HCT116 (cell line): ENCODE measurements around the gene PHLPP2. TPM values are rescaled to one million over a fixed set of nuclear protein-coding genes. Genes with fewer than 3 reads are reported as not detected.

Source experiments
- ATAC-seq: fragments of 200-7000 bp; cut with Tn5 transposase; 2 replicates; pipeline ENCODE4 v1.9.1; 2020; ENCODE audit warnings: mild to moderate bottlenecking, moderate library complexity
- BruUV-seq: library from RNA; stranded (reverse); fragments of 400-500 nt; replicated peaks from 2 replicates; lab custom pipeline; 2021; lab: Mats Ljungman, UMichigan
- CTCF ChIA-PET: fragments of 300-600 bp; sonication (Branson Sonifier 250); formaldehyde crosslinking; loops from one replicate; lab custom pipeline; 2021; ENCODE audit warnings: antibody characterized with exemption; lab: Charles Lee
- POLR2A ChIA-PET: fragments of 300-600, 350-600 bp; sonication (Branson Sonifier 250); formaldehyde crosslinking; loops from one replicate; lab custom pipeline; 2021; ENCODE audit warnings: antibody characterized with exemption; lab: Charles Lee
- RAD21 ChIA-PET, 2 experiments: fragments of 300-600 bp; sonication (Branson Sonifier 250); formaldehyde crosslinking; loops; one replicate each; lab custom pipeline; 2023; ENCODE audit warnings: low total read pairs in 2 of 2; ENCODE audit not compliant: uncharacterized antibody in 2 of 2, unreplicated experiment in 2 of 2, low non-redundant PET in 1 of 2; lab: Charles Lee
- DNase-seq: peaks from one replicate; pipeline ENCODE4 v3.0.0-alpha.2; 2010; ENCODE audit warnings: low read depth, low spot score
- H2AFZ ChIP-seq: fragments of 200-600 bp; shearing (Covaris generic), sonication (generic); 2 replicates; pipeline ENCODE4 v1.6.1; 2017; ENCODE audit warnings: low read depth, mixed run types, mixed read lengths, antibody characterized with exemption, low read length; ENCODE audit not compliant: poor library complexity, severe bottlenecking
- H3K27ac ChIP-seq: 2 replicates; pipeline ENCODE4 v1.5.1; 2012; ENCODE audit warnings: low read depth, low read length
- H3K27me3 ChIP-seq: fragments of 200-600 bp; sonication (generic); 2 replicates; pipeline ENCODE4 v1.6.1; 2016; ENCODE audit warnings: mixed run types, low read length, mixed read lengths; ENCODE audit not compliant: insufficient read depth
- H3K36me3 ChIP-seq, 2 experiments: fragments of 200-500 bp in 1 of 2; fragments of 200-600 bp in 1 of 2; sonication (Bioruptor generic) in 1 of 2; sonication (generic) in 1 of 2; 2 replicates each; pipeline versions ENCODE4 v1.5.1 to v1.6.1; 2014 to 2016; ENCODE audit warnings: low read length in 2 of 2, inconsistent platforms in 1 of 2, mixed read lengths in 1 of 2, mixed run types in 1 of 2; ENCODE audit not compliant: insufficient read depth in 2 of 2, control insufficient read depth in 1 of 2
- H3K4me1 ChIP-seq, 2 experiments: fragments of 200-600 bp in 1 of 2; sonication (generic) in 1 of 2; 2 replicates each; pipeline versions ENCODE4 v1.5.1 to v1.6.1; 2012 to 2017; ENCODE audit warnings: low read length in 2 of 2, inconsistent platforms in 1 of 2, mild to moderate bottlenecking in 1 of 2, mixed read lengths in 1 of 2, mixed run types in 1 of 2, moderate library complexity in 1 of 2; ENCODE audit not compliant: insufficient read depth in 2 of 2, control insufficient read depth in 1 of 2
- H3K4me2 ChIP-seq: fragments of 200-600 bp; sonication (generic); 2 replicates; pipeline ENCODE4 v1.6.1; 2017; ENCODE audit warnings: mixed run types, low read length, mixed read lengths
- H3K4me3 ChIP-seq, 2 experiments: fragments of 200-600 bp in 1 of 2; sonication (generic) in 1 of 2; replicated peaks in 1 of 2; 2 replicates each; pipeline ENCODE4 v1.5.1; 2011 to 2016; ENCODE audit warnings: low read length in 2 of 2, control low read depth in 1 of 2, low read depth in 1 of 2, mild to moderate bottlenecking in 1 of 2, mixed read lengths in 1 of 2, mixed run types in 1 of 2
- H3K79me2 ChIP-seq: fragments of 200-600 bp; sonication (generic); 2 replicates; pipeline ENCODE4 v1.6.1; 2017; ENCODE audit warnings: mild to moderate bottlenecking, mixed run types, low read length, moderate library complexity, mixed read lengths; ENCODE audit not compliant: insufficient read depth
- H3K9ac ChIP-seq: fragments of 200-600 bp; sonication (generic); 2 replicates; pipeline ENCODE4 v1.6.1; 2016; ENCODE audit warnings: low read length, mixed read lengths
- H3K9me2 ChIP-seq: fragments of 200-600 bp; sonication (generic), shearing (Covaris generic); 2 replicates; pipeline ENCODE4 v1.6.1; 2017; ENCODE audit warnings: mixed run types, mild to moderate bottlenecking, moderate library complexity; ENCODE audit not compliant: insufficient read depth
- H3K9me3 ChIP-seq, 2 experiments: fragments of 200-500 bp in 1 of 2; fragments of 200-600 bp in 1 of 2; sonication (Bioruptor generic) in 1 of 2; sonication (generic) in 1 of 2; 2 replicates each; pipeline ENCODE4 v1.6.1; 2014 to 2017; ENCODE audit warnings: low read length in 2 of 2, mixed read lengths in 2 of 2, inconsistent platforms in 1 of 2, low read depth in 1 of 2, mild to moderate bottlenecking in 1 of 2, mixed run types in 1 of 2, moderate library complexity in 1 of 2; ENCODE audit not compliant: control insufficient read depth in 1 of 2, insufficient read depth in 1 of 2
- H4K20me1 ChIP-seq: fragments of 200-600 bp; sonication (generic), shearing (Covaris generic); 2 replicates; pipeline ENCODE4 v1.6.1; 2017; ENCODE audit warnings: mixed run types, mild to moderate bottlenecking, moderate library complexity; ENCODE audit not compliant: insufficient read depth
- EGR1 ChIP-seq: IDR thresholded peaks from 2 replicates; pipeline ENCODE4 v1.6.1; 2012; ENCODE audit warnings: low read depth
- EZH2 ChIP-seq: fragments of 200-600 bp; sonication (generic); IDR thresholded peaks from 2 replicates; pipeline ENCODE4 v1.6.1; 2017; ENCODE audit warnings: antibody characterized with exemption, mixed run types
- EZH2phosphoT487 ChIP-seq: fragments of 200-600 bp; IDR thresholded peaks from 2 replicates; pipeline ENCODE4 v1.6.1; 2018; ENCODE audit warnings: antibody characterized with exemption, borderline replicate concordance
- FOSL1 ChIP-seq: IDR thresholded peaks from 2 replicates; pipeline ENCODE4 v1.6.1; 2012; ENCODE audit warnings: low read depth
- JUND ChIP-seq: IDR thresholded peaks from 2 replicates; pipeline ENCODE4 v1.6.1; 2012
- POLR2A ChIP-seq: IDR thresholded peaks from 2 replicates; pipeline ENCODE4 v1.7.0; 2011; ENCODE audit warnings: borderline replicate concordance; ENCODE audit not compliant: insufficient read depth, insufficient read length; ENCODE audit errors: extremely low read depth
- SIN3A ChIP-seq: IDR thresholded peaks from 2 replicates; pipeline ENCODE4 v1.6.1; 2012; ENCODE audit warnings: low read depth
- TCF7L2 ChIP-seq: IDR thresholded peaks from 2 replicates; pipeline ENCODE4 v1.7.0; 2011; ENCODE audit warnings: borderline replicate concordance, inconsistent platforms; ENCODE audit not compliant: insufficient read depth, insufficient read length; ENCODE audit errors: extremely low read depth
- YY1 ChIP-seq: IDR thresholded peaks from 2 replicates; pipeline ENCODE4 v1.6.1; 2011; ENCODE audit warnings: low read length, low read depth, moderate library complexity, mild to moderate bottlenecking; ENCODE audit not compliant: insufficient replicate concordance; ENCODE audit errors: extremely low read depth
- ZBTB33 ChIP-seq: IDR thresholded peaks from 2 replicates; pipeline ENCODE4 v1.6.1; 2011; ENCODE audit warnings: mild to moderate bottlenecking, low read length, moderate library complexity; ENCODE audit not compliant: insufficient replicate concordance; ENCODE audit errors: extremely low read depth
- ZNF274 ChIP-seq: fragments of 200-500 bp; sonication (Bioruptor generic); IDR thresholded peaks from 2 replicates; pipeline ENCODE4 v1.6.1; 2014; ENCODE audit warnings: mild to moderate bottlenecking, low read depth, low read length, inconsistent platforms
- intact Hi-C: fragments of 100-400 bp; cut with micrococcal nuclease; formaldehyde crosslinking; loops from 2 replicates; pipeline ENCODE4 v1.10.0; 2022
- total RNA-seq: library from RNA; stranded (reverse); gene quantifications from one replicate; pipeline ENCODE4 v1.2.1, GENCODE V29; 2021; ENCODE audit not compliant: unreplicated experiment
- TF ChIP-seq, protein P1 (sequence below): IDR thresholded peaks from 2 replicates; pipeline ENCODE4 v1.6.1; 2012
- TF ChIP-seq, protein P2 (sequence below), 3 experiments: fragments of 200-600 bp in 1 of 3; sonication (generic) in 1 of 3; IDR thresholded peaks in 2 of 3; conservative IDR thresholded peaks in 1 of 3; 2 replicates each; pipeline ENCODE4 v1.5.1; 2012 to 2017; ENCODE audit warnings: low read depth in 2 of 3, low read length in 2 of 3, antibody characterized with exemption in 1 of 3, borderline replicate concordance in 1 of 3, control low read depth in 1 of 3, mild to moderate bottlenecking in 1 of 3, mixed read lengths in 1 of 3, mixed run types in 1 of 3, moderate library complexity in 1 of 3; ENCODE audit not compliant: insufficient read depth in 1 of 3
- TF ChIP-seq, protein P3 (sequence below): IDR thresholded peaks from 2 replicates; pipeline ENCODE4 v1.6.1; 2012; ENCODE audit warnings: low read depth

PHLPP2 gene
- total RNA-seq, 1 experiment from 2014 or later = 9.0 TPM

GRCh38 chr16:71709229-71709781, 15.2 kb downstream of the PHLPP2 start:
- intact Hi-C loops = no loop called here
- Histone ChIP-seq H4K20me1 (no peaks in the 10 kb centered on the region), H3K4me2 (peak overlapping the region; percentile 41), H3K9ac (no peak overlapping the region), H3K27ac (peak overlapping the region; percentile 13; the same call in 1 of the 2 replicates), H3K36me3 (no peaks in the 10 kb centered on the region), H2AFZ (no peak overlapping the region), H3K79me2 (peaks cover 12% of the 10 kb centered on the region), H3K9me2 (no peaks in the 10 kb centered on the region), H3K27me3 (no peaks in the 10 kb centered on the region), H3K9me3 (no peaks in the 10 kb centered on the region), H3K4me3 (no peak overlapping the region), H3K4me1 (peaks cover 30 to 35% of the 10 kb centered on the region in 2 experiments)
- ChIA-PET RAD21 (no interaction called here), CTCF (no interaction called here), POLR2A (no interaction called here)
- TF ChIP-seq, protein P1, sequence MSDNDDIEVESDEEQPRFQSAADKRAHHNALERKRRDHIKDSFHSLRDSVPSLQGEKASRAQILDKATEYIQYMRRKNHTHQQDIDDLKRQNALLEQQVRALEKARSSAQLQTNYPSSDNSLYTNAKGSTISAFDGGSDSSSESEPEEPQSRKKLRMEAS = no peak
- no peak for TF ChIP-seq ZBTB33
- no peak for TF ChIP-seq SIN3A
- TF ChIP-seq, protein P2, sequence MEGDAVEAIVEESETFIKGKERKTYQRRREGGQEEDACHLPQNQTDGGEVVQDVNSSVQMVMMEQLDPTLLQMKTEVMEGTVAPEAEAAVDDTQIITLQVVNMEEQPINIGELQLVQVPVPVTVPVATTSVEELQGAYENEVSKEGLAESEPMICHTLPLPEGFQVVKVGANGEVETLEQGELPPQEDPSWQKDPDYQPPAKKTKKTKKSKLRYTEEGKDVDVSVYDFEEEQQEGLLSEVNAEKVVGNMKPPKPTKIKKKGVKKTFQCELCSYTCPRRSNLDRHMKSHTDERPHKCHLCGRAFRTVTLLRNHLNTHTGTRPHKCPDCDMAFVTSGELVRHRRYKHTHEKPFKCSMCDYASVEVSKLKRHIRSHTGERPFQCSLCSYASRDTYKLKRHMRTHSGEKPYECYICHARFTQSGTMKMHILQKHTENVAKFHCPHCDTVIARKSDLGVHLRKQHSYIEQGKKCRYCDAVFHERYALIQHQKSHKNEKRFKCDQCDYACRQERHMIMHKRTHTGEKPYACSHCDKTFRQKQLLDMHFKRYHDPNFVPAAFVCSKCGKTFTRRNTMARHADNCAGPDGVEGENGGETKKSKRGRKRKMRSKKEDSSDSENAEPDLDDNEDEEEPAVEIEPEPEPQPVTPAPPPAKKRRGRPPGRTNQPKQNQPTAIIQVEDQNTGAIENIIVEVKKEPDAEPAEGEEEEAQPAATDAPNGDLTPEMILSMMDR (IDR thresholded peaks at IDR 0.05 in 2 of 3, conservative IDR thresholded peaks at IDR 0.05 in 1 of 3; ENCODE audit: borderline replicate concordance in 1 of 3, insufficient read depth in 1 of 3, low read depth in 2 of 3, low read length in 2 of 3) = no peak
- TF ChIP-seq ZNF274 = no peak
- TF ChIP-seq EGR1 = no peak
- no peak for TF ChIP-seq JUND
- no peak for TF ChIP-seq POLR2A
- no peak for TF ChIP-seq FOSL1
- TF ChIP-seq TCF7L2 = no peak
- no peak for TF ChIP-seq EZH2phosphoT487
- no peak for TF ChIP-seq EZH2
- TF ChIP-seq, protein P3, sequence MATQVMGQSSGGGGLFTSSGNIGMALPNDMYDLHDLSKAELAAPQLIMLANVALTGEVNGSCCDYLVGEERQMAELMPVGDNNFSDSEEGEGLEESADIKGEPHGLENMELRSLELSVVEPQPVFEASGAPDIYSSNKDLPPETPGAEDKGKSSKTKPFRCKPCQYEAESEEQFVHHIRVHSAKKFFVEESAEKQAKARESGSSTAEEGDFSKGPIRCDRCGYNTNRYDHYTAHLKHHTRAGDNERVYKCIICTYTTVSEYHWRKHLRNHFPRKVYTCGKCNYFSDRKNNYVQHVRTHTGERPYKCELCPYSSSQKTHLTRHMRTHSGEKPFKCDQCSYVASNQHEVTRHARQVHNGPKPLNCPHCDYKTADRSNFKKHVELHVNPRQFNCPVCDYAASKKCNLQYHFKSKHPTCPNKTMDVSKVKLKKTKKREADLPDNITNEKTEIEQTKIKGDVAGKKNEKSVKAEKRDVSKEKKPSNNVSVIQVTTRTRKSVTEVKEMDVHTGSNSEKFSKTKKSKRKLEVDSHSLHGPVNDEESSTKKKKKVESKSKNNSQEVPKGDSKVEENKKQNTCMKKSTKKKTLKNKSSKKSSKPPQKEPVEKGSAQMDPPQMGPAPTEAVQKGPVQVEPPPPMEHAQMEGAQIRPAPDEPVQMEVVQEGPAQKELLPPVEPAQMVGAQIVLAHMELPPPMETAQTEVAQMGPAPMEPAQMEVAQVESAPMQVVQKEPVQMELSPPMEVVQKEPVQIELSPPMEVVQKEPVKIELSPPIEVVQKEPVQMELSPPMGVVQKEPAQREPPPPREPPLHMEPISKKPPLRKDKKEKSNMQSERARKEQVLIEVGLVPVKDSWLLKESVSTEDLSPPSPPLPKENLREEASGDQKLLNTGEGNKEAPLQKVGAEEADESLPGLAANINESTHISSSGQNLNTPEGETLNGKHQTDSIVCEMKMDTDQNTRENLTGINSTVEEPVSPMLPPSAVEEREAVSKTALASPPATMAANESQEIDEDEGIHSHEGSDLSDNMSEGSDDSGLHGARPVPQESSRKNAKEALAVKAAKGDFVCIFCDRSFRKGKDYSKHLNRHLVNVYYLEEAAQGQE = no peak
- TF ChIP-seq YY1 = no peak
- ATAC-seq (no peak), DNase-seq (no peak)
- BruUV-seq = no TSS peak
